Measurements from ENCODE around the gene CHST8.
"Not testable (repeated sequence)": the region's sequence is repeated elsewhere in the genome, so short reads cannot be mapped to it uniquely, and the experiment has no call there.

CHST8 gene

GRCh38 chr19:33690378-33691029 lies 68.8 kb downstream of the CHST8 start:
- H3K4me3 ChIP-seq (ENCODE audit: low read length), result no peak overlapping the region
- TF ChIP-seq, protein P1, sequence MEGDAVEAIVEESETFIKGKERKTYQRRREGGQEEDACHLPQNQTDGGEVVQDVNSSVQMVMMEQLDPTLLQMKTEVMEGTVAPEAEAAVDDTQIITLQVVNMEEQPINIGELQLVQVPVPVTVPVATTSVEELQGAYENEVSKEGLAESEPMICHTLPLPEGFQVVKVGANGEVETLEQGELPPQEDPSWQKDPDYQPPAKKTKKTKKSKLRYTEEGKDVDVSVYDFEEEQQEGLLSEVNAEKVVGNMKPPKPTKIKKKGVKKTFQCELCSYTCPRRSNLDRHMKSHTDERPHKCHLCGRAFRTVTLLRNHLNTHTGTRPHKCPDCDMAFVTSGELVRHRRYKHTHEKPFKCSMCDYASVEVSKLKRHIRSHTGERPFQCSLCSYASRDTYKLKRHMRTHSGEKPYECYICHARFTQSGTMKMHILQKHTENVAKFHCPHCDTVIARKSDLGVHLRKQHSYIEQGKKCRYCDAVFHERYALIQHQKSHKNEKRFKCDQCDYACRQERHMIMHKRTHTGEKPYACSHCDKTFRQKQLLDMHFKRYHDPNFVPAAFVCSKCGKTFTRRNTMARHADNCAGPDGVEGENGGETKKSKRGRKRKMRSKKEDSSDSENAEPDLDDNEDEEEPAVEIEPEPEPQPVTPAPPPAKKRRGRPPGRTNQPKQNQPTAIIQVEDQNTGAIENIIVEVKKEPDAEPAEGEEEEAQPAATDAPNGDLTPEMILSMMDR (conservative IDR thresholded peaks at IDR 0.05; ENCODE audit: low read length), result no peak
- no peak for DNase-seq (ENCODE audit: low read depth)

- H3K4me3 ChIP-seq (ENCODE audit: low read length), result no peak overlapping the region
- TF ChIP-seq, protein P1 (conservative IDR thresholded peaks at IDR 0.05; ENCODE audit: low read length), result no peak
- DNase-seq (ENCODE audit: low read depth), result no peak
These were observed 69.3 kb downstream of the CHST8 start for GRCh38 chr19:33691030-33691427.

- TF ChIP-seq, protein P1 (conservative IDR thresholded peaks at IDR 0.05; ENCODE audit: low read length), result no peak
- H3K4me3 ChIP-seq (ENCODE audit: low read length), result no peak overlapping the region
- DNase-seq (ENCODE audit: low read depth), result no peak
These were observed 70.0 kb downstream of the CHST8 start for GRCh38 chr19:33691736-33692135.

DNA sequence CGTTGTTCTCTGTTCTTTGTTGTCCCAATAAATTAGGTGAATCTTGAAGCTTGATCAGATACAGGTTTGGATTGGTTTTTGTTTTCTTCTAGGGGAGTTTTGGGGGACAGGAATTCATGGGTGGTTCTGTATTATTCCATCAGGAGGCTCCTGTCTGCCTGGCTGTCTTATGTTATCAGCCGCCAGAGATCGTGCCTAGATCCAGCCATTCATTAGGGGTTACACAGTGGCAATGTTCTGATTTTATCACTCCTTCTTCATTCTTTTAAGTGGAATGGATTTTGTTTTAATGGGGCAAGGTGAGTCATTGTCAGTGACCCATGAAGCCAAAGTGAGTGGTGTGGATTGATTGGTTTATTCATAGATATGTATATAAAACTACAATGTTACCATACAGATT lies 71.9 kb downstream of the CHST8 start:
- no peak overlapping the region for H3K4me3 ChIP-seq (ENCODE audit: low read length)
- TF ChIP-seq, protein P1 (conservative IDR thresholded peaks at IDR 0.05; ENCODE audit: low read length), result no peak
- no peak for DNase-seq (ENCODE audit: low read depth)

GRCh38 chr19:33695547-33695946 lies 73.8 kb downstream of the CHST8 start:
- H3K4me3 ChIP-seq (ENCODE audit: low read length); DNase-seq (ENCODE audit: low read depth): not testable (repeated sequence)

- DNase-seq (ENCODE audit: low read depth), result no peak
- H3K4me3 ChIP-seq (ENCODE audit: low read length), result no peak overlapping the region
- TF ChIP-seq, protein P1 (conservative IDR thresholded peaks at IDR 0.05; ENCODE audit: low read length), result no peak
These were observed 76.0 kb downstream of the CHST8 start for GRCh38 chr19:33697766-33698165.

GRCh38 chr19:33698576-33699435 lies 77.1 kb downstream of the CHST8 start:
- DNase-seq (ENCODE audit: low read depth), result no peak
- no peak overlapping the region for H3K4me3 ChIP-seq (ENCODE audit: low read length)
- TF ChIP-seq, protein P1 (conservative IDR thresholded peaks at IDR 0.05; ENCODE audit: low read length), result no peak
